GM21576 (cell line): ENCODE measurements around the gene TMEM131L.
"Not testable (repeated sequence)": the region's sequence is repeated elsewhere in the genome, so short reads cannot be mapped to it uniquely, and the experiment has no call there.

Source experiments
- ATAC-seq: cut with Tn5 transposase; IDR thresholded peaks from one replicate; pipeline ENCODE4 v1.9.1; 2021; ENCODE audit warnings: mild to moderate bottlenecking, moderate library complexity; ENCODE audit not compliant: unreplicated experiment

The TMEM131L gene

DNA sequence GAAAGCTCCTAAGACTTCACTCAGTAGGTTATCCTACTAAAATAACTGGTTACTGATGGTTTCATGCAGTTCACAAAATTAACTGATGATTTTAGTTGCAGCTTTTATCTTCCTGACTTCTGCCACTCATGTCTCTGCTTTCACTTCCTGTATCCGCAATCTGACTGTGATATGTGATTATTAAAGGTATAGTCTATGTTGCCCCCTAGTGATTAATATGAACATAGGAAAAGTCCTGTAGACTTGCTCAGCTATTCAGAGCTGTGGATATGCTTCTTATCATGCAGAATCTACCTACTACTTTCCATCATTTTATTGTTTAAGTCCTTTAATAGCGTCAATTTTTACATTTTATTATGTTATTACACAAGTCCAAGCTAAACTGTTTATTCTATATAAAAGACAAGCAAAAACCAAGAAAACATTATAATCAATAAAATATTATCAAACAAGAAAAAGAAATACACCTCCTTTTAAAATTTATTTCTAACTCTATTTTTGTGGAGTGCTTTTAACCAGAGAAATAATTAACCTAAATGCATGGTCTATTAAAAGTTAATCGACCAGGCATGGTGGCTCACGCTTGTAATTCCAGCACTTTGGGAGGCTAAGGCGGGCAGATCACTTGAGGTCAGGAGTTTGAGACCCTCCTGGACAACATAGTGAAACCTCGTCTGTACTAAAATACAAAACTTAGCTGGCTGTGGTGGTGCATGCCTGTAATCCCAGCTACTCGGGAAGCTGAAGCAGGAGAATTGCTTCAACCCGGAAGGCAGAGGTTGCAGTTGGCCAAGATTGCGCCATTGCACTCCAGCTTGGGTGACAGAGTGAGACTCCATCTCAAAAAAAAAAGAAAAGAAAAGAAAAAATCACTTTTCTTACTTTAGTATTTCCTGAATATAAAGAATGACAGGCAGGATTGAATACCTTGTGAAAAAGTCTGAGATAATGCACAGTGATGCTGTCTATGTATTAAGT lies 177.5 kb downstream of the TMEM131L start:
- peak; percentile 89 for ATAC-seq

DNA sequence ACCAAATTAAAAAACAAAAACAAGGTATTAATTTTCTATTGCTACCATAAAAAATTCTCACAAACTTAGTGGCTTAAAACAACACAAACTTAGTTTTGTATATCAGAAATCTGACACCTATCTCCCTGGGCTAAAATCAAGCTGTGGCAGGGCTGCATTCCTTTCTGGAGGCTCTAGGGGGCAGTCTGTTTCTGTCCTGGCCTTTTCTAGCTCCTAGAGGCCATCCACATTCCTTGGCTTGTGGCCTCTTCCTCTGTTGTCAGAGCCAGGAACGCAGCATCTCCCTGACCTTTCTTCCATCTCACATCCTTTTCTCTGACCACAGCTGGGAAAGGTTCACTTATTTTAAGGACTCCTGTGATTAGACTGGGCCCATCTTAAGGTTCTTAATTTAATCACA lies 179.0 kb downstream of the TMEM131L start:
- ATAC-seq, result no peak

DNA sequence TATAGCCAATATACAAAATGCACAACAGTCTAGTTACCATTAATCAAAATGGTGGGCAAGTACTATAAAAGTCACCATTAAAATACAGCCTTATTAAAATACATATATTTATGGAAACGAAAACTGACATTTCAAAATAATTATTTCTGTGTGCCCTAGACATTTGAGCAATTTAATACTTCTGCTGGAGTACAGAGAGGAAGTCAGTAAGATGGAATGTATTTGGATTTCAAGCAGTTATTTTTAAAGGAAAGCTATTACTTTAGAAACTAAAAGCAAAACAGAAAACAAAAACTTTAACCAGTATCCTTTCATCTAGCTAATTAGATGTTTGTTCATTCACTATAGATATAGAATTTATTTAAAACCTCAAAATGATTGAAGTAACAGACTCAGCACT lies 180.1 kb downstream of the TMEM131L start:
- no peak for ATAC-seq

DNA sequence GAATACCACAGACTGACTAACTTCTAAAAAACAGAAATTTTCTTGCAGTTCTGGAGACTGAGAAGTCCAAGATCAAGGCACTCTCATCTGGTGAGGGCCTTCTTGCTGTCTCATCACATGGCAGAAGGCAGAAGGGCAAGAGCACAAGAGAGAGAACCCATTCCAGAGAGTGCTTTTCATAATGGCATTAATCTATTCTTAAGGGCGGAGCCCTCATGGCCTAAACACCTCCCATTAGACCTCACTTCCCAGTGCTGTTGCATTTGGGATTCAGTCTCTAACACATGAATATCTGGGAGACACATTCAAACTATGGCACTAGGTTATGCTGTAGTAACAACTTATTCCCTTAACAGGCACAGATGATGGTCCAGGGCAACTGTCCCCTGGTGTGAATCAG lies 180.8 kb downstream of the TMEM131L start:
- no peak for ATAC-seq

DNA sequence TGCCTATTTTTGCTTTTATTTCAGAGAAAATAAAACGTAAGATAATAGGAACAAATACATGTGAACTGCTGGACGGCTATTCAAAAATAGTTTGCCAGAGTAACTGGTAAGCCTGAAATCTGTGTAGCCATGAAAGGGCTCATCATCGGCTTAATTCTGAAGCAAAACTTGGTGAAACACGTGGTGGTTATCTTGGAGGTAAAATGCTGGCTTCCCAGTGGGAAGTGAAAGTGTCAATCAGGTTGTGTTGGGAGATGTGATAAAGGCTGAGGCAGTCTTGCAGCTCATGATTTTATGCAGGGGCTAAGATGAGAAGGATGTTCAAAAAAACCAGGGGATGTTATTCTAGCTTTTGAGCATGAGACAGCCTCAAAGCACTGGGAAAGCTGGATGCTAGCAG lies 181.8 kb downstream of the TMEM131L start:
- no peak for ATAC-seq

DNA sequence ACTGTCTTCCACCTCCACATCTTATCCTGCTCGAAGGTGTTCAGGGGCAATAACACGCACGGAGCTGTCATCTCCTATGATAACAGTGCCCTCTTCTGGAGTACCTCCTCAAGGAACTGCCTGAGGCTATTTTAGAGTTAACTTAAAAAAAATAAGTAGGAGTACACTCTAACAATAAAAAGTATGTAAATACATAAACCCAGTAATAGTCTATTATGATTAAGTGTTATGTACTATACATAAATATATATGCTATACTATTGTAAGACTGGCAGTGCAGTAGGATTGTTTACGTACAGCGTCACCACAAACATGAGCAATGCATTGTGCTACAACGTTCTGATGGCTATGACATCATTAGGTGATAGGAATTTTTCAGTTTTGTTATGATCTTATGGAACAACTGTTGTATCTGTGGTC lies 183.4 kb downstream of the TMEM131L start:
- no peak for ATAC-seq

DNA sequence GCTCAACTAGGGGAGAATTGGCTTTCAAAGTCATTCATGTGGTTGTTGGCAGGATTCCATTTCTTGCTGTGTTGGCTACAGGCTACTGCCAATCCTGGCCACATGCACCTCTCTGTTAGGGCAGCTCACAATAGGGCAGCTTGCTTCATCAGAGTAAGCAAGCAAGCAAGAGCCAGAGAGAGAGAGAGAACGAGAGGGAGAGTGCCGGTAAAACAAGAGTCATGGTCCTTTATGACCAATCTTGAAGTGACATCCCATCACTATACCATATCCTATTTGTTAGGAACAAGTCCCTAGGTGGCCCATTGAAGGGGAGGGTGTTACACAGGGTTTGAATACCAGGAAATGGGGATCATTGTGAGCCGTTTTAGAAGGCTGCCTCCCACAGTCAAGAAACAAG lies 185.0 kb downstream of the TMEM131L start:
- ATAC-seq, result no peak

DNA sequence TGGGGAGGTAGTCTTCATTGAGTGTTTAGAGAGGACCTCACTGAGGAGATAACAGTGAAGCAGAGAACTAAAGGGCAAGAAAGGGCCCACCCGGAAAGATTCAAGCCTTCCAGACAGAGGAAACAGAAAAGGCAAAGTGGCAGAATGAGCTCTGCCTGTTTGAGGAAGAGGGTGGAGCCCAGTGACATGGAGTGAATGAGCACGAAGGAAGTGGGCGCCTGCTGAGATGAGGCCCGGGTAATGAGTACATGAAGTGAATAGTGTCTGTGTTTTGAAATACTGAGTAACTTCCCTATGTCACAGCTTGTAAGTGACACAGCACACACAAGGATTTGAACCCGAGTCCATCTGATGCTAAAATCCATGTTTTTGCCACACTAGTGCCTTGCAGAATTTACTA lies 185.4 kb downstream of the TMEM131L start:
- ATAC-seq, result no peak

DNA sequence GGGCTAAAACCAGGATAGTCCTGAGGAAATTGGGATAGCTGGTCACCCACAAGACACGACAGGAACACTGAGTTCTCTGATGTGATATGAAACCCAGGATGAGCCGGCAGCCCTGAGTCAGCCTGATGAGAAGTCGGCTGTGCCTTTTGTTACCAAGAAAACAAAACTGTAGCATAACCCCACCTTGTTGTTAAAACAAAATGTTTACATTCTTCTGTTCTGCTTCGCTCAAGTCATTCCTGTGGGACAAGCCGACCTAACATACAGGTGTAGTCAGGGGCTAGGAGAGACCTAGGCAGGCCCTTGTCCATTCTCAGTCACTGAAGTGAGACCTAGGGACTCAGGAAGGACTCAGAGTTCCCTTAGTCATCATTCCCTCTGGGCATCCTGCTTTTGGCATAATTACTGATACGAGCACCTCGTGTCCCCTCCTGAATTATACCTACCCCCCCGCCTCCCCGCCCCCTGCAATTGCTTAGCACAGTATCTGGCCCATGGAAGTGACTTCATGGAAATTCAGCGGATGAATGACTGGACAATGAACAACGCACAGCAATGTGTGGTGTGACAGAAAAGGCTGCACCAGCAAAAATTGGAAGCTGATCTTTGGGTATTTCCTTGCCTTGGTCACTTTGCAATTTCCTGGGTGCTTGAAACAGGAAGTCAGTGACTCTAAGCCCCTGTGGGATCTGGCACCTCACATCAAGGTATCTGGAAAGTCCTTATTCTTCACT lies 186.1 kb downstream of the TMEM131L start:
- no peak for ATAC-seq

DNA sequence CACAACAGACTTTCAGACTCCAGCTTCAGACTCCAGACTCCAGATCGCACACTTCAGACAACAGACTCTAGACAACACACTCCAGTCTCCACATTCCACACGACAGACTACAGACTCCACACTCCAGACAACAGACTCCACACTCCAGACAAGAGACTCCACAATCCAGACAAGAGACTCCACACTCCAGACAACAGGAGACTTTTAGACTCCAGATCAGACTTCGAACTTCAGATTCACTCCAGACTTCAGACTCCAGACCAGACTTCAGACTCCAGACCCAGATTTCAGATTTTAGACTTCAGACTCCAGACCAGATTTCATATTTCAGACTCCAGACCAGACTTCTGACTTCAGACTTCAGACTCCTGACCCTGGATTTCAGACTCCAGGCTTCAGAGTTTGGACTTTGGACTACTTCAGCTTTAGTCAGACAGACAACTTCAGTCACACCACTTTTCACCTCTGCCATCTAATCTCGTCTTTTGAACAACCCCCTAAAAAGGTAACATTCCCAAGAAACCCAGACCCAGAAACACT lies 188.9 kb downstream of the TMEM131L start:
- no peak for ATAC-seq

DNA sequence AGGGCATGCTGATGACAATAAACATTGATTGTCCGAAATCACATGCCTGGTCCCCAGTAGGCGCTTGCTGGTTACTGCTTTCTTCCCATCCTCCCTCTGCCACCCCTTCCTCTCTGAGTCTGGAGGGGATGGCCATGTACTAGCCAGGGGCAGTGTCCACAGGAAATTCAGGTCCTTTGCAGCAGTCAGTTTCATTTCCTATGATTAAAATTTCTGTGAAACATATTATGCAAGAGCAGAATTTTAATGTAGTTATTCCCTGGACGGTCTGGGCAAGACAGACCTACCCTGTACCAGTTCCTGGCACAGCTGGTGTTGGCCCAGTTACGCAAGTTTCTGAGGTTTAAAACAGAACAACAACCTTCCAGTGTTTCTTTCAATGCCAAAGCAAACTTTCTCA lies 189.8 kb downstream of the TMEM131L start:
- no peak for ATAC-seq

DNA sequence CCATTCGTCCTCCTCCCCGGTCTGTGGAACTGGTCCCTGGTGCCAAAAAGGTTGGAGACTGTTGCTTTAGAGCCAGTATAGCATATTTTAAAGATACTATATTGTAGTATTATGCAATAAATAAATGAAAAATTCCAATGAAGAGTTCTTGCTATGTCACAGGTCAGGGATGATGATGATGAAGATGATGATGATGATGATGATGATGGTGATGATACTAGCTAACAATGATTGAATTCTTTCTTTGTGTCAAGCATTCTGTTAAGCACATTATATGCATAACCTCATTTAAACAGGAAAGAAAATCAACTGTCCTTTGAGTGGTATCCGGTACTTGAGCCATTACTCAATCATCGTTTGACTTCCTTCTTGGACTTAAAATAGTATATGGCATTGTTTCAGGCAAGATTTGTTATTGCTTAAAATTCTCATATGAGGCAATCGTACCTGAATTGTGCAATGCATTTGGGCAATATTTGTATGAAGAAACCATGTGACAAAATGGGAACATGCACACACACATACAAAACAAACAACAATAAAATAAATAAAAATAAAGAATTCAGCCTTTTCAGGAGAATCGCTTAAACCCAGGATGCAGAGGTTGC lies 195.2 kb downstream of the TMEM131L start:
- ATAC-seq, result no peak

DNA sequence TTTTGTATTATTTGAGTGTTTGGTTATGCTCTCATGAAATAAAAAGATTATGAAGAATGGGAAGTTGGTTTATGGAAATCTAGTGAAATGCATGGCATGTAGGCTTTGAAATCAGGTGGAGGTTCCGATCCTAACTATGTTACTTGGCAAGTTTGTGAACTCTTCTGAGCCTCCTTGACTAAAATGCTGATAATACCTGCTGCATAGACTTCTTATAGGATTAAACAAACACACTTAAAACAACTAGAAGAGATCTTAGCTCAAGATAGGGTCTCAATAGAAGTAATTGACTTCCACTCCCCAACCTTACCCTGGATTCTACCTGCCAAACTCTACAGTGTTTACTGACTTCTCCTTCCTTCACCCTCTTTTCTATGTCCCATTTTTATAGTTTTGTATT lies 195.7 kb downstream of the TMEM131L start:
- no peak for ATAC-seq

DNA sequence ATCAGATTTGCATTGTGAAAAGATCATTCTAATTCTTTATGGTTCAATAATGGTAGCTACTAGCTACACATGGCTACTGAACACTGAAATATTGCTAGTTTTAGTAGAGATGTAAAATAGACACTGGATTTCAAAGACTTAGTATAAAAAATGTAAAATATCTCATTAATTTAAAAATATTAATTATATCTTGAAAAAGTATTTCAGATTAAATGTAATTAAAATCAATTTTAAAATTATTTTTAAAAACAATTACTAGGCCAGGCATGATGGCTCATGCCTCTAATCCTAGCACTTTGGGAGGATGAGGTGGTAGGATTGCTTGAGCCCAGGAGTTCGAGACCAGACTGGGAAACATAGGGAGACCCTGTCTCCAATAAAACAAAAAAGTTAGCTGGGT lies 197.5 kb downstream of the TMEM131L start:
- ATAC-seq, result no peak

DNA sequence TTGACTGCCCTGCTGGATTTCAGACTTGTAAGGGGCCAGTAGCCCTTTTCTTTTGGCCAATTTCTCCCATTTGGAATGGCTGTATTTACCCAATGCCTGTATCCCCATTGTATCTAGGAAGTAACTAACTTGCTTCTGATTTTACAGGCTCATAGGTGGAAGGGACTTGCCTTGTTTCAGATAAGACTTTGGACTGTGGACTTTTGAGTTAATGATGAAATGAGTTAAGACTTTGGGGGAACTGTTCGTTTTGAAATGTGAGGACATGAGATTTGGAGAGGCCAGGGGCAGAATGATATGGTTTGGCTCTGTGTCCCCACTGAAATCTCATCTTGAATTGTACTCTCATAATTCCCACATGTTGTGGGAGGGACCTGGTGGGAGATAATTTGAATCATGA lies 200.3 kb downstream of the TMEM131L start:
- ATAC-seq, result not testable (repeated sequence)

DNA sequence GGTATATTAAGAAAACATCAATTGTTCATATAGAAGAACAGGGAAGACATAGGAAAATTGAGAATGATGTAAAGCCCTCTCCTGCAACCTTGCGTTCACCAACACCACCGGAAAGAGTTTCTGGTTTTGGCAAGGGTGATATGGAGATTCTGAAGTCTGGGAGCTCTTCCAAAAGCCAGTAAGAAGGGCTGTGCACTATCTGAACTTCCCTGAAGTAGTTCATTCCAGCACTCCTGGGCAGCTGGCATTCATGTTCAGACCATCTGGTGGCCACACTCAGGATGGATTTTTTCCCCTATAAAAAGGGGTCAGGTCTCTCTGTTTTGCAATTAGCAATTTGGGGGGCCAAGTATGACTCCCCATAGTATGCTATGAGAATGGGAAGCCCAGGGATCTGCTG lies 202.5 kb downstream of the TMEM131L start:
- ATAC-seq, result no peak

DNA sequence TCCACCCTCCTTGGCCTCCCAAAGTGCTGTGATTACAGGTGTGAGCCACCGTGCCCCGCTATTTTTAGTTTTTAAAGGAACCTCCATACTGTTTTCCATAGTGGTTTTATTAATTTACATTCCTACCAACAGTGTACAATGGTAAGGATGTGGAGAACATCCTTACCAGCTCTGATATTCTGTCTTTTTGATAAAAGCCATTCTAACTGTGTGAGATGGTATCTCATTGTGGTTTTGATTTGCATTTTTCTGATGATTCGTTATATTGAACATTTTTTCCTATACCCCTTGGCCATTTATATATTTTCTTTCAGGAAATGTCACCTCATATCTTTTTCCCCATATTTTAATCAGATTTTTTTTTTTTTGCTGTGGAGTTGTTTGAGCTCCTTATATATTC lies 203.7 kb downstream of the TMEM131L start:
- no peak for ATAC-seq

DNA sequence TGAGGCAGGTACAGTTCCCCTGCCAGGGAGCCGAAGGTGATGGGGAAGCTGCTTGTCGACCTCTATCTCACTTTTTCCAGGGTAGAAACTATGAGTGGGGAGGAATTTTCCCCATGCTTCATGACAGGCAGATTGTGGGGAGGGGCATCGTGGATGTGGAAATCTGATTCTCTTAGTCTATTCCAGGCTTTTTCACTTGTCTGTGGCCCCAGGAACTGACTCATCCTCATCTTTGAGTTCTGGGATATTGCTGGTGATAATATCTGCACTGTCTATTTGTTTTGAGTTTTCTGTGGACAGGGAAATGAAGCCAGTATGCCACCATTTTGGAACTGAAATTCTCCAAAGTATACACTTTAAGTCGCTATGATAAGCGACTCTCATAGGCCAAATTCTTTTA lies 210.3 kb downstream of the TMEM131L start:
- no peak for ATAC-seq

DNA sequence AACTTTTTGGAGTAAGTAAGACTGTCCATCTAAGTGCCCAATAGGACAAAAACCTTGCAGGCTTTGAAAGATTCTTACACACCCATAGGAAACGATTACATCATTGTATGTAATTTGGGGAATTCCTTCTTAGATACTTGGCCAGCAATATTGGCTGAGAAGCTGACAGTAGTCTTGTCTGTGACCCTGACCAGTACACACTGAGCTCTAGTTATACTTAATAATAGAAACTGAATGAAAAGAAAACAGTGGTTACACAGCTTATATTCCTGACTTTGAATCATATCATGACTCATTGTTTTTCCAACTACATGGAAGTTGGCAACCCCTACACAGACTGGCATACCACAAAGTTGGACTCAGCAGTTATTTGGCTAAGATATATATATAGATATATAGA lies 210.8 kb downstream of the TMEM131L start:
- ATAC-seq, result no peak

DNA sequence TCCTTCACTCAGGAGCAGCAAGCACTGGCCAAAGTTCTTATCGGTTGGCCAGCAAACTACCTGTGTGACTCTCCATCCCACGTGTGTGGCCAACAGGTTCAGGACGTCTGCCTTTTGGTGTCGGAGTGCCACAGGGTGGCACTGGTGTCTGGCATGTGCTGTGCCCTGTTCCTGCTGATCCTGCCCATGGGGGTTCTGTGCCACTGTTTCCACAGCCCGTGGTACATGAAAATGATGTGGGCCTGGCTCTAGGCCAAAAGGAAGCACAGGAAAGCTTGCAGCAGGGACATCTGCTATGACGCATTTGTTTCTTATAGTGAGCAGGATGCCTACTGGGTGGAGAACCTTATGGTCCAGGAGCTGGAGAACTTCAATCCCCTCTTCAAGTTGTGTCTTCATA lies 213.3 kb downstream of the TMEM131L start:
- ATAC-seq, result no peak

DNA sequence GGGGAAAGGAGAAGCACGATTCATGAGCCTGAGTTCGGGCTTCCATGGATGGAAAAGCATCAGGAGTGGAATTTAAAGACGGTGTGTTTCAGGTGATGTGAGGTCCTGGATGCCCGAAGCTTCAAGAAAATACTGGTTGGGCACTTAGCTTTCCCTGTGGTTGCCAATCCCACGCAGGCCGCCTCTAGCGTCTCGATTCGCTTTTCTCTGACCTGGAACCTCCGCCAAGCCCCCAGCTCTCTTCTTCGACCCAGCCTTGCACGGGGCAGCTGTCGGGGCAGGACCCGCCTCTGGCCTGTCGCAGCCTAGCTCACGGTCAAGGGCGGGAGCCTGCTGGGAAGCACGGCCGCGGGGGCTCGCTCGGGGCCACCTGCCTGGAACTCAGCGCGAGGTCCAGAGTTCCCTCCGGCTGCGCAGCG lies 217.6 kb downstream of the TMEM131L start:
- no peak for ATAC-seq
